ENCODE measurements around the gene SYT1. TPM values are rescaled to one million over a fixed set of nuclear protein-coding genes. Genes with fewer than 3 reads are reported as not detected.

The SYT1 gene
- total and polyA plus RNA-seq, 2 donors: 0.82 to 1.5 TPM

DNA sequence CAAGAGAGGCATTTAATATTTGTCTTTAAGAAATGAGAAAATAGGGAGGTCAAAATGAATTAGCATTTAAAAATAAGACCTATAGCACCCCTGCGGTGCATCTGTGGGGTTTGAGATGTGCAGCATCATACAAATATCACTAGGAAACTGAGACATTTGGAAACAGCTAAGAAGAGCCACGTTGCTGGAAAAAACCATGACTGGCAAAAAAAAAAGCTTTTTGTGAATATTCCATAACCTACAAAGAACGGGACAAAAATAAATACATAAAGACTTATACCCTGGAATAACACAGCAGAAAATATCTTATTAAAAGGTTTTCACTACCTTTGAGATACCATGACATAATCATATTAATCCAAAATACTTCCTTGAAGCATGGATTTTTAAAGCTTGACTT, 460.0 kb downstream of the SYT1 start:
- DNase-seq (ENCODE audit: low read depth in 6 of 9, low spot score in 9 of 9): no peak
- Histone ChIP-seq H3K4me1 (ENCODE audit: control insufficient read depth in 2 of 2, insufficient read depth in 2 of 2, low read length in 2 of 2) (no peaks in the 10 kb centered on the region), H3K4me3 (ENCODE audit: low read length in 2 of 2) (no peak overlapping the region), H3K27ac (ENCODE audit: low read depth in 1 of 2, low read length in 1 of 2) (no peak overlapping the region), H3K9me3 (ENCODE audit: control insufficient read depth in 2 of 2, insufficient read depth in 1 of 2, low read length in 1 of 2) (no peaks in the 10 kb centered on the region), H3K36me3 (ENCODE audit: control insufficient read depth in 2 of 2, insufficient read depth in 2 of 2, low read length in 1 of 2) (no peaks in the 10 kb centered on the region), H3K27me3 (ENCODE audit: control insufficient read depth in 2 of 2, insufficient read depth in 1 of 2, low read length in 1 of 2) (no peaks in the 10 kb centered on the region)
- WGBS: 63% methylated on average over 3 of the region's 3 CpGs

DNA sequence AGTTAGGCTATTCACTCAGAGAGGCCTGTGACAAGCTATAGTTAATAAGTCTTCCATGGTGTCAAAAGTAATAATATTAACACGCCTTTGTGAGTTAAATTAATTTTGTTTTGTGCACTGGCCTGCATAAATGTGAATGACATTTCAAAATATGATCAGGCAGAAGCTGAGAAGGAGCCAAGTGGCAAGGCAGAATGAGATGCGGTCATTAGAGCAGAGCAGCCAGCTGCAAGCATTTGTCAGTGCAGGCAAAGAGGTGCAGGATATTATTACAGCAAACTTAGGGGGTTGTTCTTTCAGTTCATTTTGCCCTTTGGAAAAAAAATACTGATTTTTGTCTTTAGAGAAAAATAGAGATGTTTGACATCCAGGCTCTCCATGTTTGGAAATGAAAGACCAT, 461.6 kb downstream of the SYT1 start:
- WGBS: 92% methylated on average over 2 of the region's 2 CpGs
- Histone ChIP-seq H3K4me3 (ENCODE audit: low read length in 2 of 2) (no peak overlapping the region), H3K36me3 (ENCODE audit: control insufficient read depth in 2 of 2, insufficient read depth in 2 of 2, low read length in 1 of 2) (no peaks in the 10 kb centered on the region), H3K27me3 (ENCODE audit: control insufficient read depth in 2 of 2, insufficient read depth in 1 of 2, low read length in 1 of 2) (no peaks in the 10 kb centered on the region), H3K4me1 (ENCODE audit: control insufficient read depth in 2 of 2, insufficient read depth in 2 of 2, low read length in 2 of 2) (no peaks in the 10 kb centered on the region), H3K9me3 (ENCODE audit: control insufficient read depth in 2 of 2, insufficient read depth in 1 of 2, low read length in 1 of 2) (no peaks in the 10 kb centered on the region), H3K27ac (ENCODE audit: low read depth in 1 of 2, low read length in 1 of 2) (no peak overlapping the region)
- DNase-seq (ENCODE audit: low read depth in 6 of 9, low spot score in 9 of 9): no peak

DNA sequence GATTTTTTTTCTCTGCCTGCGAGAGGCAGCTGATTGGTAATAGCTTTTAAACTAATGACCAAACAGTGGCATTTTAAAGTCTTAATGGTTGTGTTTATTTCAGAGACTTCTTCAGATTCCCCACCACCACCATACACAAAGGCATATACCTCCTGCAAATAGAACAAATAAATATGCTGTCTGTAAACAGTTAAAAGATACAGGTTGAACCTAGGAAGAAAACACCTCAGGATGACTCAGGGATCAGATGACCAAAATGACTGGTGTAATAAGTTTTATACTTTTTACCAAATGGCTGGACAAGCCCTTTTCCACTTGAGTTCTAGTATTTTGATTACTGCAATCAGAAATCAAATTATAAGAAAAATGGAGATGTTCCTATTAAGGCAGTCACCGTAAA, 462.1 kb downstream of the SYT1 start:
- Histone ChIP-seq H3K4me1 (ENCODE audit: control insufficient read depth in 2 of 2, insufficient read depth in 2 of 2, low read length in 2 of 2) (no peaks in the 10 kb centered on the region), H3K4me3 (ENCODE audit: low read length in 2 of 2) (no peak overlapping the region), H3K27me3 (ENCODE audit: control insufficient read depth in 2 of 2, insufficient read depth in 1 of 2, low read length in 1 of 2) (no peaks in the 10 kb centered on the region), H3K9me3 (ENCODE audit: control insufficient read depth in 2 of 2, insufficient read depth in 1 of 2, low read length in 1 of 2) (no peaks in the 10 kb centered on the region), H3K36me3 (ENCODE audit: control insufficient read depth in 2 of 2, insufficient read depth in 2 of 2, low read length in 1 of 2) (no peaks in the 10 kb centered on the region), H3K27ac (ENCODE audit: low read depth in 1 of 2, low read length in 1 of 2) (no peak overlapping the region)
- 90% methylated on average over 2 of the region's 2 CpGs for WGBS
- DNase-seq (ENCODE audit: low read depth in 6 of 9, low spot score in 9 of 9): no peak

DNA sequence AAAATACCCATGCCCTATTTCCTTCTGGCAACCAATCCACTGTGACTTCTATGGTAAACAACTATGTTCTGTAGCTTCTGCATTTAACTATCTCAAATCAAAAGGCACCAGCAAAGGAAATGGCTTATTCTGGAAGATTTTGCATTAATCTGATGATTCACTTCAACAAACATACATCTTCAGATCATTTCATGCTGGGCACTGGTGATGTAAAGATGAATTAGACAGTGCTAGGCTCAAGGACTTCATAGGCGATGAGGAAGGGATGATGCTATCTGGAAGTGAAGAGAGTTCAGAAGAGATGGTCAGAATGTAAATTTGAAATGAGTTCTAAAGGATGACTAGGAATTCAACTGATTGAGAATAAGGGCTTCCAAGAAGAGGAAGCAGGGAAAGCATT, 462.9 kb downstream of the SYT1 start:
- H3K36me3 ChIP-seq (ENCODE audit: control insufficient read depth in 2 of 2, insufficient read depth in 2 of 2, low read length in 1 of 2): no peaks in the 10 kb centered on the region
- H3K27me3 ChIP-seq (ENCODE audit: control insufficient read depth in 2 of 2, insufficient read depth in 1 of 2, low read length in 1 of 2): no peaks in the 10 kb centered on the region
- H3K4me3 ChIP-seq (ENCODE audit: low read length in 2 of 2): no peak overlapping the region
- WGBS: 99% methylated on average over 1 of the region's 1 CpG
- no peaks in the 10 kb centered on the region for H3K4me1 ChIP-seq (ENCODE audit: control insufficient read depth in 2 of 2, insufficient read depth in 2 of 2, low read length in 2 of 2)
- H3K9me3 ChIP-seq (ENCODE audit: control insufficient read depth in 2 of 2, insufficient read depth in 1 of 2, low read length in 1 of 2): no peaks in the 10 kb centered on the region
- no peak for DNase-seq (ENCODE audit: low read depth in 6 of 9, low spot score in 9 of 9)
- H3K27ac ChIP-seq (ENCODE audit: low read depth in 1 of 2, low read length in 1 of 2): no peak overlapping the region

DNA sequence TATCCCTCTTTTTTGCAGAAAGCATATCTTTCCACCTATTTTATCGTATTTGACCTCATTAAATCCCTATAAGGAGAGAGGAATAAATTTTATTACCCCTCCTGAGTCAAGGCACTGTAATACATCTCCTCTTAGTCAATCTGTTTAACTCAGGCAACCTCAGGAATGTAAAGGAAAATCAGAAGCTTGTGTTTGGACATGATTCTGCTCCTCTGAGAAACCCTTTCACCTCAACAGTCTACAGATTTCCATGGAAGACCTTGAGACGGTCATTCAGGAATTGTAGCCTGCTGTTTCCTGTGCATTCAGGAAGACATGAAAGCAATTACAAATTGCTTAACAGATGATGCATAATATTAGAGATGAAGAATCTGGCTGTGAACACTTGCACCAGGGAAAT, 465.4 kb downstream of the SYT1 start:
- no peaks in the 10 kb centered on the region for H3K27me3 ChIP-seq (ENCODE audit: control insufficient read depth in 2 of 2, insufficient read depth in 1 of 2, low read length in 1 of 2)
- WGBS: 87% methylated on average over 2 of the region's 2 CpGs
- no peak for DNase-seq (ENCODE audit: low read depth in 6 of 9, low spot score in 9 of 9)

DNA sequence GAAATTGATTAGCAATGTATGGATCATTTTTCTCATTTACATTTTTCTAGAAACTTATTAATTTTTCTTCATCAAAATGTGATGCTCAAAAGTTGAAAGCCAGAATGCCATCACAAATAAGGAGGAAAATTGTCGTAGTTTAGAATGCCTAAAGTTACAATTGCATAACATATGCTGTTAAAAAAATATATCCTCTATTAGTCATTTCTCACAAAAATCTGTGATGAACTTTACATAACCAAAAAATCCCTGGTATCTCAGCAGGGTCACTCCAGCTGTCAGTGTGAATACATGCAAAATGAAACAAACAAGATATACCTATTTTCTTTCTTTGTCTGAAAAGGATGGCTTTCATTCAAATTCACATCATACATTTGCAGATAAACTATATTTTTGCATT, 467.3 kb downstream of the SYT1 start:
- no peaks in the 10 kb centered on the region for H3K27me3 ChIP-seq (ENCODE audit: control insufficient read depth in 2 of 2, insufficient read depth in 1 of 2, low read length in 1 of 2)
- H3K9me3 ChIP-seq (ENCODE audit: control insufficient read depth in 2 of 2, insufficient read depth in 1 of 2, low read length in 1 of 2): no peaks in the 10 kb centered on the region
- H3K4me3 ChIP-seq (ENCODE audit: low read length in 2 of 2): no peak overlapping the region
- DNase-seq (ENCODE audit: low read depth in 6 of 9, low spot score in 9 of 9): no peak
- H3K4me1 ChIP-seq (ENCODE audit: control insufficient read depth in 2 of 2, insufficient read depth in 2 of 2, low read length in 2 of 2): no peaks in the 10 kb centered on the region
- H3K27ac ChIP-seq (ENCODE audit: low read depth in 1 of 2, low read length in 1 of 2): no peak overlapping the region
- 96% methylated on average over 1 of the region's 1 CpG for WGBS
- H3K36me3 ChIP-seq (ENCODE audit: control insufficient read depth in 2 of 2, insufficient read depth in 2 of 2, low read length in 1 of 2): no peaks in the 10 kb centered on the region

More for the DNA sequence above, 465.4 kb downstream of the SYT1 start:
- Histone ChIP-seq H3K9me3 (ENCODE audit: control insufficient read depth in 2 of 2, insufficient read depth in 1 of 2, low read length in 1 of 2) (no peaks in the 10 kb centered on the region), H3K27ac (ENCODE audit: low read depth in 1 of 2, low read length in 1 of 2) (no peak overlapping the region), H3K4me3 (ENCODE audit: low read length in 2 of 2) (no peak overlapping the region), H3K36me3 (ENCODE audit: control insufficient read depth in 2 of 2, insufficient read depth in 2 of 2, low read length in 1 of 2) (no peaks in the 10 kb centered on the region), H3K4me1 (ENCODE audit: control insufficient read depth in 2 of 2, insufficient read depth in 2 of 2, low read length in 2 of 2) (no peaks in the 10 kb centered on the region)

DNA sequence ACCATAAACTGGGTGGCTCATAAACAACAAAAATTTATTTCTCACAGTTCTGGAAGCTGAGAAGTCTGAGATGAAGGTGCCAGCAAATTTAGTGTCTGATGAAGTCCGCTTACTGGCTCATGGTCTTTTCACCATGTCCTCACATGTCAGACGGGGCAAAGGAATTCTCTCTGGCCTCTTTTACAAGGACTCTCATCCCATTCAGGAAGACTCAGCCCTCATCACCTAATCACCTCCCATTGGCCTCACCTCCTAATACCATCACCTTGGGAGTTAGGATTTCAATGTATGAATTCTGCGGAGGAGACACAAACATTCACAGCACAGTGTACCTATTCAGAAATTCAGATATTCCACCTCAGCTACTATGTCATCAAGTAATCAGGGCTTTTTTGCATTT, 468.6 kb downstream of the SYT1 start:
- H3K4me1 ChIP-seq (ENCODE audit: control insufficient read depth in 2 of 2, insufficient read depth in 2 of 2, low read length in 2 of 2): no peaks in the 10 kb centered on the region
- no peaks in the 10 kb centered on the region for H3K27me3 ChIP-seq (ENCODE audit: control insufficient read depth in 2 of 2, insufficient read depth in 1 of 2, low read length in 1 of 2)
- 93% methylated on average over 3 of the region's 3 CpGs for WGBS
- no peak overlapping the region for H3K27ac ChIP-seq (ENCODE audit: low read depth in 1 of 2, low read length in 1 of 2)
- H3K4me3 ChIP-seq (ENCODE audit: low read length in 2 of 2): no peak overlapping the region
- DNase-seq (ENCODE audit: low read depth in 6 of 9, low spot score in 9 of 9): no peak
- H3K9me3 ChIP-seq (ENCODE audit: control insufficient read depth in 2 of 2, insufficient read depth in 1 of 2, low read length in 1 of 2): no peaks in the 10 kb centered on the region
- H3K36me3 ChIP-seq (ENCODE audit: control insufficient read depth in 2 of 2, insufficient read depth in 2 of 2, low read length in 1 of 2): no peaks in the 10 kb centered on the region

DNA sequence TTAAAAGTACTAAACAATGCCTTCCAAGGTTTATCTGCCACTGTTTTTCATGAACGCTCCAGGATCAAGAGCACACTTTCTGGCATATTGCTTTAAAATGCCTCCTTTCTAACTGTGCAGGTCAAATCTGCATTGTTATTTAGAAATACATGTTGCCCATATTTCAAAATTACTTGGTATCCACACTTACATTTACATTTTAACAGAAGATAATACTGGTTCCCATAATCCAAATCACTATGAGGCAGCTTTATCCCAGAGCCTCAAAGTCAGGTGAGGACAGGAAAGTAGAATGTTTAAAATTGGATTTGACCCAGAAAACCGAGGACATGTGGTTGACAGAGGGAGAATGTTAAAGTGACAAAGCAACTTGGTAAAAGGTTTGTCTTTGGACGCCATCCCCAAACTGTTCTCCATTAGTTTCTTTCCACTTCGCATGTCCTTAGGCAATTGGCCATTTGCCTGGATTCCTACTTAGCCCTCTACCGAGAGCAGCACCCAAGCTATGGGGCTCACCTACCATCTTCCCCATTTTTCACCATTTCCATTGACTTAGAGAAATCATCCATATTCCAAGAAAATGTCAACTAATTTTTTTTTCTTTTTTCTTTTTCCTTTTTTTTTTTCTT, 473.2 kb downstream of the SYT1 start:
- no peaks in the 10 kb centered on the region for H3K27me3 ChIP-seq (ENCODE audit: control insufficient read depth in 2 of 2, insufficient read depth in 1 of 2, low read length in 1 of 2)
- no peaks in the 10 kb centered on the region for H3K9me3 ChIP-seq (ENCODE audit: control insufficient read depth in 2 of 2, insufficient read depth in 1 of 2, low read length in 1 of 2)
- H3K4me1 ChIP-seq (ENCODE audit: control insufficient read depth in 2 of 2, insufficient read depth in 2 of 2, low read length in 2 of 2): no peaks in the 10 kb centered on the region
- 91% methylated on average over 5 of the region's 5 CpGs for WGBS
- DNase-seq (ENCODE audit: low read depth in 6 of 9, low spot score in 9 of 9): no peak
- H3K36me3 ChIP-seq (ENCODE audit: control insufficient read depth in 2 of 2, insufficient read depth in 2 of 2, low read length in 1 of 2): no peaks in the 10 kb centered on the region
- no peak overlapping the region for H3K27ac ChIP-seq (ENCODE audit: low read depth in 1 of 2, low read length in 1 of 2)
- no peak overlapping the region for H3K4me3 ChIP-seq (ENCODE audit: low read length in 2 of 2)

DNA sequence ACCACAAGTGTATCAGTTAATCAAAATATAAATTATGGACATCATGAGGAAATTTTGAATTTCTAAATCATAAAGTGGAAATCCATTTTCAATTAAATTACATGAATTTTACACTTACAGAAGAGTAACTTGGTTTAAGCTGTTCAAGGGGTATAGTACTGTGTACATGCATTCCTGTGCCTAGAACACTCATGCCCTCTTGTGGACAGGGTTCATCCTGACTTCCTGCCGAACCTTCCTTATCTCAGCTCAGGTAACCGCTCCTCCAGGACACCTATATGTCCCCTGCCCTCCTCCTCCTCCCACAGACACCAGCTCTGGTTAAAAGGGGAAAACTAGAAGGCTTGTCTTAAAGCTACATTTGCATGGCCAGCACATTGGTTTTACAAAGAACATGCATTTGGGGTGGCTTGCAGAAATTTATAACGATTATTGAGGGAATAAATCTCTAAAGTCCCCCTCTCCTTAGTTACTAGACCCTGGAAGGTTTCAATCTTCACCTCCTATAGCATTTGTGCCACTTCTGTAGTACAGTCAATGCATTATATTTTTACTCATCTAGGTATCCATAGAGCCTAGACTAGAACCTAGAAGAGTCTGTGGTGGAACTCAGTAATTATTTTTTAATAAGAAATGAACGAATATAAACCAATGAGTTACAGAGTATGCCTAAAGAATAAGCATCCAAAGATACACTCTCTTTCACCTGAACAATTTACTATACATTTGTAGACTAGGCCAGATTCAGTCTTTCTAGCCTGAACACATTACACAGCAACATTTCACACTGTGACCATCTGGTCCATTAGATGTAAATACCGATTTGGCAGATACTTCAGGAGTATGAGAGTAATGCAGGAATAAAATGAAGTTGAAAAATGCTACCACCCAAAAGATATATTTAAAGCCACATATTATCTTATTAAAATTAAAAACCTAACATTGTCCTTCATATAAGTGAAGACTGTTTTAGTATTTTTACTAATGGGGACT, 480.6 kb downstream of the SYT1 start:
- Histone ChIP-seq H3K27ac (ENCODE audit: low read depth in 1 of 2, low read length in 1 of 2) (no peak overlapping the region), H3K4me1 (ENCODE audit: control insufficient read depth in 2 of 2, insufficient read depth in 2 of 2, low read length in 2 of 2) (peaks cover 0 to 4% of the 10 kb centered on the region in 2 donors), H3K9me3 (ENCODE audit: control insufficient read depth in 2 of 2, insufficient read depth in 1 of 2, low read length in 1 of 2) (no peaks in the 10 kb centered on the region), H3K4me3 (ENCODE audit: low read length in 2 of 2) (no peak overlapping the region), H3K27me3 (ENCODE audit: control insufficient read depth in 2 of 2, insufficient read depth in 1 of 2, low read length in 1 of 2) (no peaks in the 10 kb centered on the region), H3K36me3 (ENCODE audit: control insufficient read depth in 2 of 2, insufficient read depth in 2 of 2, low read length in 1 of 2) (no peaks in the 10 kb centered on the region)
- WGBS: 75% methylated on average over 5 of the region's 5 CpGs
- DNase-seq (ENCODE audit: low read depth in 6 of 9, low spot score in 9 of 9): peak in 8 of 9 donors; percentile 28 to 80 (median 62)
